Karpas-422 (cell line): ENCODE data around the gene ALK. TPM values are rescaled to one million over a fixed set of nuclear protein-coding genes. Genes with fewer than 3 reads are reported as not detected.
"Not testable (repeated sequence)": the region's sequence is repeated elsewhere in the genome, so short reads cannot be mapped to it uniquely, and the experiment has no call there.

Experiments
- DNase-seq: peaks from one replicate; pipeline ENCODE4 v3.0.0-alpha.2; 2015
- H2AFZ ChIP-seq: fragments of 200-600 bp; sonication (generic); 2 replicates; pipeline ENCODE4 v1.6.1; 2014; ENCODE audit warnings: antibody characterized with exemption, low read length, mixed read lengths
- H3K27ac ChIP-seq: fragments of 200-600 bp; sonication (generic); 2 replicates; pipeline ENCODE4 v1.5.1; 2014; ENCODE audit warnings: mild to moderate bottlenecking, low read length, moderate library complexity
- H3K27me3 ChIP-seq: fragments of 200-600 bp; sonication (generic); 2 replicates; pipeline ENCODE4 v1.6.1; 2014; ENCODE audit warnings: low read length, mixed read lengths
- H3K36me3 ChIP-seq: fragments of 200-600 bp; sonication (generic); 2 replicates; pipeline ENCODE4 v1.6.1; 2014; ENCODE audit warnings: low read length, mixed read lengths; ENCODE audit not compliant: insufficient read depth
- H3K4me1 ChIP-seq: fragments of 200-600 bp; sonication (generic); 2 replicates; pipeline ENCODE4 v1.6.1; 2014; ENCODE audit warnings: mild to moderate bottlenecking, low read length, mixed read lengths
- H3K4me2 ChIP-seq: fragments of 200-600 bp; sonication (generic); 2 replicates; pipeline ENCODE4 v1.6.1; 2014; ENCODE audit warnings: low read length, low read depth, mild to moderate bottlenecking; ENCODE audit not compliant: poor library complexity, severe bottlenecking
- H3K4me3 ChIP-seq: fragments of 200-600 bp; sonication (generic); 2 replicates; pipeline ENCODE4 v1.5.1; 2014; ENCODE audit warnings: mild to moderate bottlenecking, antibody characterized with exemption, low read length, mixed read lengths
- H3K79me2 ChIP-seq: fragments of 200-600 bp; sonication (generic); 2 replicates; pipeline ENCODE4 v1.6.1; 2014; ENCODE audit warnings: mild to moderate bottlenecking, low read length, mixed read lengths
- H3K9ac ChIP-seq: fragments of 200-600 bp; sonication (generic); 2 replicates; pipeline ENCODE4 v1.6.0; 2014; ENCODE audit warnings: low read length
- H3K9me2 ChIP-seq: fragments of 200-600 bp; sonication (generic), shearing (Covaris generic); replicated peaks from 2 replicates; pipeline ENCODE4 v1.6.0; 2014; ENCODE audit warnings: mild to moderate bottlenecking, low read length, moderate library complexity; ENCODE audit not compliant: insufficient read depth
- H3K9me3 ChIP-seq: fragments of 300-700, 200-600 bp; sonication (generic); 2 replicates; pipeline ENCODE4 v1.6.1; 2014; ENCODE audit warnings: low read length, mixed read lengths
- H4K20me1 ChIP-seq: fragments of 200-600 bp; sonication (generic); 2 replicates; pipeline ENCODE4 v1.6.1; 2014; ENCODE audit warnings: mild to moderate bottlenecking, antibody characterized with exemption, low read length, low read depth; ENCODE audit not compliant: insufficient read depth
- total RNA-seq: library from RNA; depleted of rRNA; stranded (reverse); fragments of >200 nt; shearing (Covaris generic); gene quantifications from 2 replicates; pipeline ENCODE4 v1.2.3, GENCODE V29; 2014; ENCODE audit warnings: low replicate concordance

ALK gene
- total RNA-seq, 1 experiment from 2014 or later = not detected

DNA sequence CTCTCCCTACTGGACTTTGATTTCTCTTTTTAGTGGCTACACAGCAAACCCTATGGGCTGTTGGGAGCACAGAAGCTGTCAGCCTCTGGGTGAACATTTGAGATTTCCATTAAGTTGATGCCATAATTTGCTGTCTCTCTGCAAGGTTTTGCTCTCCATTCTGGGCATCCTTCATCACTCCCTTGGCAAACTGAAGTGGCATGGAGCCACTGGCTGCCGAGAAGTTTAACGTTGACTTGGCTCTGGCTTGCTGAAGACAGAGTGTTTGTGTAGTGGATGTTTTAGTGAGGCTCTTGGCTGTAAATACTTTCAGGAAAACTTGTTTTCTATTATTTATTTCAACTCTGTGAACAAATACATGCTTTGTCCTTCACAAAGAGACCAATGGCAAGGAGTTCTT, 91.5 kb downstream of the ALK start:
- Histone ChIP-seq H3K36me3 (no peaks in the 10 kb centered on the region), H3K27ac (no peak overlapping the region), H4K20me1 (no peaks in the 10 kb centered on the region), H3K4me3 (no peak overlapping the region), H3K9me2 (no peaks in the 10 kb centered on the region), H3K9me3 (no peaks in the 10 kb centered on the region), H2AFZ (no peak overlapping the region), H3K4me2 (no peak overlapping the region), H3K79me2 (no peaks in the 10 kb centered on the region), H3K4me1 (no peaks in the 10 kb centered on the region), H3K9ac (no peak overlapping the region), H3K27me3 (no peaks in the 10 kb centered on the region; the same call in 1 of the 2 replicates)
- peak; percentile 27 for DNase-seq

DNA sequence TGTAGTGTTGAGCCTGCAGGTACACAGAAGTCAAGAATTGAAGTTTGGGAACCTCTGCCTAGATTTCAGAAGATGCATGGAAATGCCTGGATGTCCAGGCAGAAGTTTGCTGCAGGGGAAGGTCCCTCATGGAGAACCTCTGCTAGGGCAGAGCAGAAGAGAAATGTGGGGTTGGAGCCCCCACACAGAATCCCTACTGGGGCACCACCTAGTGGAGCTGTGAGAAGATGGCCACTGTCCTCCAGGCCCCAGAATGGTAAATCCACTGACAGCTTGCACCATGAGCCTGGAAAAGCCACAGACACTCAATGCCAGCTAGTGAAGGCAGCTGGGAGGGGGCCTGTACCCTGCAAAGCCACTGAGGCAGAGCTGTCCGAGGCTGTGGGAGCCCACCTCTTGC, 97.2 kb downstream of the ALK start:
- H4K20me1 ChIP-seq, H3K4me3 ChIP-seq, H2AFZ ChIP-seq, H3K27ac ChIP-seq, H3K4me1 ChIP-seq, H3K4me2 ChIP-seq, H3K27me3 ChIP-seq, H3K9me2 ChIP-seq, H3K9me3 ChIP-seq, H3K79me2 ChIP-seq, H3K9ac ChIP-seq, H3K36me3 ChIP-seq, DNase-seq: not testable (repeated sequence)

DNA sequence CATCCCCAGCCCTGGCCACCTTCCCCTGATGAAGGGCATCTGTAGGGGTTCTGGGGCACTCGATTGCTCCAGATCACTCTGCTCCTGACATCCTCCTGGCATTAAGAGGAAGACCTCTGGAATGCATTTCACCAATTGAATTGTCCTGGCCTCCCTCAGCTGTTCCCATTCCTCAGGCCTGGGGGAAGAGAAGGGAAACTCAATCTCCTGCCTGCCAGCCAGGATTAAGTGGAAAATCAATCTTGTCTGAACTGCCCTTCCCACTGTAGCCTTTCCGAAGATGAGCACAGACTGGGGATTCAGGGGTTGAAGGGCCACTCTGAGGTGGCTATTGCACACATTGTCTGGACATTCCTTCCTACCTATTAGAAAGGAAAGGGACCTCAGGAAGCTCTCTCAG, 99.8 kb downstream of the ALK start:
- no peaks in the 10 kb centered on the region for H3K9me2 ChIP-seq
- no peak overlapping the region for H3K27ac ChIP-seq
- H3K4me3 ChIP-seq = no peak overlapping the region

DNA sequence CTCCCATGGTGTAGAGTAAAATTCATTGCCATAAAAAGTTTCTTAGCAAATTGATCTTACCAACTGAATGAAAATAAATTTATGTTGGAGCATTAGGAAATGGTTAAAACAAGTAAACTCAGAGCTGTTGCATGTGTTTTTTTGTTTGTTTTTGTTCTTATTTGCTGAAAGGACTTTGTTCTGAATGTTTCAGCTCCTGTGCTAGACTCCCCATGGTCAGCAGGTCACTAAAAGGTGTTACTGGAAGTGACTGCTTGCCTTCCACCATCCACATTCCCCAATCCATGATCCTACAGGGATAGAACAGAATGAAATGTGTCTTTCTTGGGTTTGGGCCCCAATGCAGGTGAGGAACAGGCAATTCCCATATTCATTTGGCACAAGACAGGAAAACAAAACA, 101.8 kb downstream of the ALK start:
- Histone ChIP-seq H2AFZ (no peak overlapping the region), H3K9me2 (no peaks in the 10 kb centered on the region), H3K27me3 (no peaks in the 10 kb centered on the region), H3K27ac (no peak overlapping the region), H3K4me2 (no peak overlapping the region), H3K79me2 (no peaks in the 10 kb centered on the region), H3K9ac (no peak overlapping the region), H3K4me3 (no peak overlapping the region), H3K36me3 (no peaks in the 10 kb centered on the region), H3K9me3 (no peaks in the 10 kb centered on the region), H3K4me1 (no peaks in the 10 kb centered on the region), H4K20me1 (no peaks in the 10 kb centered on the region)
- DNase-seq = no peak

More for the DNA sequence above, 99.8 kb downstream of the ALK start:
- DNase-seq = no peak
- H3K4me2 ChIP-seq = no peak overlapping the region
- H3K9me3 ChIP-seq = no peaks in the 10 kb centered on the region
- H3K4me1 ChIP-seq = no peaks in the 10 kb centered on the region
- H2AFZ ChIP-seq = no peak overlapping the region
- H3K9ac ChIP-seq = no peak overlapping the region
- no peaks in the 10 kb centered on the region; the same call in 1 of the 2 replicates for H3K27me3 ChIP-seq
- no peaks in the 10 kb centered on the region for H3K36me3 ChIP-seq
- no peaks in the 10 kb centered on the region for H4K20me1 ChIP-seq
- no peaks in the 10 kb centered on the region for H3K79me2 ChIP-seq

DNA sequence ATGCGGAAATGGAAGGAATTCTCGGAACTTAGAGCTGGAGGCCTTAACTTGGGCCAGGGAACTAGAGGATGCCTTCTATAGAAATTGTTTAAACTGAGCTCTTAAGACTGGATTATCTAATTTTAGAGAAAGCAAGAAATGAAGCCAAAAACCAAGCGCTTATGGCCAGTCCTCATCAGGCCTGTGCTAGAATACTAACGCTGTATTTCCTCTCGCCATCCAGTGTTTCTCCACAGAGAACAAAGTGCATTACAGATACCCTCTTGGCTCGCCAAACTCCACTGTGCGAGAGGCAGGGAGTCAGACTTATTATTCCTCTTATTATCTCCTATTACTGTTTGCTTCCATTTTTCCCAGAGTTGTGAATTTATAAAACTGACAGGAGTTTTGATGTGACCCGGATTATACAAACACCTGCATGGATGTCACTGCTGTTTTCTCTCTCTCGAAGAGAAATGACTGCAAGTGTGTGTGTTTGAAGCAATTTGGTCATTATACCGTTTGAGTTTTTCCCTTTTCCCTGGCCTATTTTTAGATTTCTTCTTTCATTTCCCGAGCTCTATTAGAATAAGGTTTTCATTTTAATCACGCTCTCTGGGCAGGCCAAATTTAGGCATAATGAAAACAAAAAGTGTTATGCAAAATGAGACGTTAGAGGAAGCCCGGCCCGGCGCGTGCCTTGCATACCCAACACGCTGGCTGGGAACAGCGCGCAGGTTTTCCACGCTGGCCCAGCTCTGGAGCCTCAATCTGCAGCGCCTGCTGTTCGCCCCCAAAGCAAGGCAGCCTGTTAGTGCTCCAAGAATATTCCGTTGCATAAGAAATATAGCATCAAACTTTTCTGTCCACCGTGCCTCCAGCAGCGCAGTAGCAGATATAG, 103.3 kb downstream of the ALK start:
- no peaks in the 10 kb centered on the region for H4K20me1 ChIP-seq
- no peaks in the 10 kb centered on the region for H3K9me3 ChIP-seq
- no peak overlapping the region for H3K27ac ChIP-seq
- no peaks in the 10 kb centered on the region for H3K36me3 ChIP-seq
- no peaks in the 10 kb centered on the region for H3K79me2 ChIP-seq
- H3K4me3 ChIP-seq = no peak overlapping the region
- no peak overlapping the region for H3K4me2 ChIP-seq
- no peak for DNase-seq
- no peaks in the 10 kb centered on the region for H3K9me2 ChIP-seq
- no peak overlapping the region for H3K9ac ChIP-seq
- no peak overlapping the region for H2AFZ ChIP-seq
- H3K4me1 ChIP-seq = no peaks in the 10 kb centered on the region
- no peaks in the 10 kb centered on the region for H3K27me3 ChIP-seq

DNA sequence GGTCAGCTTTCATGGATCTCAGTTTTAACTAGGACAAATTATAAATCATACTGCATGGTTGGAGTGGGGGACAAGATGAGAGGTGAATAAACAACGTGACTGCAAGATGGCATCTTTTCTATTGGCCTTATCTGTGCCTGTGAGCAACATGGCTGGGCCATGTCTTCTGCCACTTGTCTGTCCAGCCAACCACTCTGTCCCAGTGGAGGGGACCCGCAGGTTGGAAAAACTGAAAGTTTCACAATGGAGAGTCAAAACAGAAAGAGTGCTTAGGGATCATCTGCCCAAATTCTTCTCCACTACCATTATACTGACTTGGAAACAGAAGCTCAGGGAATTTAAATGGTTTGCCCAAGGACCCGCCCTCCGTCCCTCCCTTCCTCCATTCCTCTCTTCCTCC, 104.1 kb downstream of the ALK start:
- no peak overlapping the region for H2AFZ ChIP-seq
- H3K27me3 ChIP-seq = no peaks in the 10 kb centered on the region
- H3K79me2 ChIP-seq = no peaks in the 10 kb centered on the region
- H3K36me3 ChIP-seq = no peaks in the 10 kb centered on the region
- H3K27ac ChIP-seq = no peak overlapping the region
- DNase-seq = no peak
- no peaks in the 10 kb centered on the region for H4K20me1 ChIP-seq
- no peak overlapping the region for H3K4me3 ChIP-seq
- H3K9ac ChIP-seq = no peak overlapping the region
- H3K4me2 ChIP-seq = no peak overlapping the region
- no peaks in the 10 kb centered on the region for H3K9me3 ChIP-seq
- H3K9me2 ChIP-seq = no peaks in the 10 kb centered on the region
- no peaks in the 10 kb centered on the region for H3K4me1 ChIP-seq

DNA sequence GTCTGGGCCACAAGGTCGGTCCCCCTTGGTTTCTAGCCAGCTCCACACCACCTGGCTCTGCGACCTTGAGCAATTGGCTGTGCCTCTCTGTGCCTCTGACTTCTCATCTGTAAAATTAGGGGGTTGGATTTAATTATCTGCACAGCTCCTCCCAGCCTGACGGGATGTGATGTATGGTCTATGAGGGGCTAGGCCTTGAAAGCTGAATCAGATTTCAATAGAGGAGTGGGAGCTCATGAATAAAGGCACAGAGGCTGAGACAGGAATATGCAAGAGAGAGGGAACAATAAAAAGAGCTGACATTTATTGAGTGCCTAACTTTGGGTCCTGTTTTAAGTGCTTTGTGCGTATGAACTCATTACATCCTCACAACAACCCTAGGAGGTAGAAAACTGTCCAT, 104.7 kb downstream of the ALK start:
- no peaks in the 10 kb centered on the region for H4K20me1 ChIP-seq
- no peak overlapping the region for H2AFZ ChIP-seq
- no peak for DNase-seq
- H3K79me2 ChIP-seq = no peaks in the 10 kb centered on the region
- H3K27ac ChIP-seq = no peak overlapping the region
- H3K27me3 ChIP-seq = no peaks in the 10 kb centered on the region
- no peaks in the 10 kb centered on the region for H3K9me3 ChIP-seq
- H3K4me3 ChIP-seq = no peak overlapping the region
- no peaks in the 10 kb centered on the region for H3K9me2 ChIP-seq
- no peak overlapping the region for H3K4me2 ChIP-seq
- H3K9ac ChIP-seq = no peak overlapping the region
- H3K36me3 ChIP-seq = no peaks in the 10 kb centered on the region
- H3K4me1 ChIP-seq = no peaks in the 10 kb centered on the region

DNA sequence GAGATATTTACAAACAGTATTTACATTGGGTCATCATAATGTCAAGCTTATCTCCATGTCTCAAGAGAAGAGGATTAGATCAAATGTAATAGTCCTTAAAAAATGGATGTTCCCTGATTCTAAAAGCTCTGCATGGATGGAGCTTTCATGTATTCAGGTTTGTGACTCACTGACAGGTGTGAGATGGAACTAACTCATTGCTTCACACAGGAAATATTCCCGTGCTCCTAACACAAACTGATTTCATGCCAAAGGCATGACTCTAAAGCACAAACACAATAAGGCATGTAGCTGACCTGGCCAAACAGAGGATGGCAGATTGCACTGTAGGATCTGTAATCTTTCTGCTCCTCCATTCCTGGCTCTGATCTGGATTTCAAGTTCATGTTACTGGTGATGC, 110.0 kb downstream of the ALK start:
- Histone ChIP-seq H3K9me3 (no peaks in the 10 kb centered on the region), H3K4me2 (no peak overlapping the region), H3K36me3 (no peaks in the 10 kb centered on the region), H3K9ac (no peak overlapping the region), H3K9me2 (no peaks in the 10 kb centered on the region), H2AFZ (no peak overlapping the region), H3K79me2 (no peaks in the 10 kb centered on the region), H3K27me3 (no peaks in the 10 kb centered on the region), H4K20me1 (no peaks in the 10 kb centered on the region), H3K4me1 (no peaks in the 10 kb centered on the region), H3K4me3 (no peak overlapping the region), H3K27ac (no peak overlapping the region)
- no peak for DNase-seq
